Ishikawa (cell line): ENCODE results near the gene LINC01488.

Experiments
- CEBPB ChIP-seq: IDR thresholded peaks from 2 replicates; pipeline ENCODE4 v1.6.1; 2012
- CREB1 ChIP-seq: IDR thresholded peaks from 2 replicates; pipeline ENCODE4 v1.6.1; 2012; ENCODE audit warnings: low read depth
- EGR1 ChIP-seq: IDR thresholded peaks from 2 replicates; pipeline ENCODE4 v1.6.1; 2012
- EP300 ChIP-seq: IDR thresholded peaks from 2 replicates; pipeline ENCODE4 v1.6.1; 2012; ENCODE audit warnings: borderline replicate concordance
- FOXM1 ChIP-seq: IDR thresholded peaks from 2 replicates; pipeline ENCODE4 v1.6.1; 2012; ENCODE audit warnings: low read depth, borderline replicate concordance
- NFIC ChIP-seq: IDR thresholded peaks from 2 replicates; pipeline ENCODE4 v1.6.1; 2012
- RAD21 ChIP-seq: IDR thresholded peaks from 2 replicates; pipeline ENCODE4 v1.6.1; 2012; ENCODE audit warnings: low read depth
- TAF1 ChIP-seq: IDR thresholded peaks from 2 replicates; pipeline ENCODE4 v1.6.1; 2012; ENCODE audit warnings: low read depth, mild to moderate bottlenecking
- TEAD4 ChIP-seq: IDR thresholded peaks from 2 replicates; pipeline ENCODE4 v1.6.1; 2012
- YY1 ChIP-seq: IDR thresholded peaks from 2 replicates; pipeline ENCODE4 v1.6.1; 2012; ENCODE audit warnings: low read depth
- ZBTB7A ChIP-seq: IDR thresholded peaks from 2 replicates; pipeline ENCODE4 v1.6.1; 2012; ENCODE audit warnings: low read depth
- TF ChIP-seq, protein P1 (sequence below): IDR thresholded peaks from 2 replicates; pipeline ENCODE4 v1.6.1; 2012
- TF ChIP-seq, protein P2 (sequence below): IDR thresholded peaks from 2 replicates; pipeline ENCODE4 v1.6.1; 2012; ENCODE audit warnings: low read depth, mild to moderate bottlenecking
- TF ChIP-seq, protein P3 (sequence below): IDR thresholded peaks from 2 replicates; pipeline ENCODE4 v1.6.1; 2012

Gene LINC01488

DNA sequence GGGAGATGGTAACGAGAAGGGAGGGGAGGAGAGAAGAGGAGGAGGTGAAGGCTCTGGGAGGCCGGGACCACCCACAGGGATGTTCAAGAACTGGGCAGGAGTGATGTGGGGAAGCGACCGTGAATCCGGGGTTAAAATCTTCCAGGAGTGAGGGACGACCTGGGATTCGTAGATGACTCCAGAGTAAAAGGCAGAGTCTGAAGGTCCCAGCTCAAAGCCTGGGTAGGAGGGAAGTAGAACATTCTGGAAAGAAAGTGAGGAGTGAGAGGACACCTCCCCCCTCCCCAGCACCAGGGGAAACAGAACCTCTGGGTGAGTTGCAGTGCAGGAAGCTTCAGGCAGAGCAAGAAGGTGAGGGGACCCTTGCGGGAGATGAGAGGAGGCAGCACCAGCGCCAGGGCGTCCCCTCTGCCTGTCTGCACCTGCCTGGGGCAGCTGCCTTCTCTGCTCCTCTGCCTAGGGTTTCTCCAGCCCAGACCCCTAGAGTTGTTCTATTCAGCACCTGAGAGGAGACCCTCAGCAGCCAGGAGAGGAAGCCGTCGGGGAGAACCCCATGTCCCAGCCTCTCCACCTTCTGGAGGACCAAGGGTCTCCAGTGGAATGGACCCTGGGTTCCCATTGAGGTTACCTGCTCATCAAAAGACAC lies 49.7 kb downstream of the LINC01488 start:
- TF ChIP-seq EGR1 = no peak
- TF ChIP-seq NFIC = no peak
- TF ChIP-seq, protein P1, sequence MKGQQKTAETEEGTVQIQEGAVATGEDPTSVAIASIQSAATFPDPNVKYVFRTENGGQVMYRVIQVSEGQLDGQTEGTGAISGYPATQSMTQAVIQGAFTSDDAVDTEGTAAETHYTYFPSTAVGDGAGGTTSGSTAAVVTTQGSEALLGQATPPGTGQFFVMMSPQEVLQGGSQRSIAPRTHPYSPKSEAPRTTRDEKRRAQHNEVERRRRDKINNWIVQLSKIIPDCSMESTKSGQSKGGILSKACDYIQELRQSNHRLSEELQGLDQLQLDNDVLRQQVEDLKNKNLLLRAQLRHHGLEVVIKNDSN = no peak
- TF ChIP-seq, protein P2, sequence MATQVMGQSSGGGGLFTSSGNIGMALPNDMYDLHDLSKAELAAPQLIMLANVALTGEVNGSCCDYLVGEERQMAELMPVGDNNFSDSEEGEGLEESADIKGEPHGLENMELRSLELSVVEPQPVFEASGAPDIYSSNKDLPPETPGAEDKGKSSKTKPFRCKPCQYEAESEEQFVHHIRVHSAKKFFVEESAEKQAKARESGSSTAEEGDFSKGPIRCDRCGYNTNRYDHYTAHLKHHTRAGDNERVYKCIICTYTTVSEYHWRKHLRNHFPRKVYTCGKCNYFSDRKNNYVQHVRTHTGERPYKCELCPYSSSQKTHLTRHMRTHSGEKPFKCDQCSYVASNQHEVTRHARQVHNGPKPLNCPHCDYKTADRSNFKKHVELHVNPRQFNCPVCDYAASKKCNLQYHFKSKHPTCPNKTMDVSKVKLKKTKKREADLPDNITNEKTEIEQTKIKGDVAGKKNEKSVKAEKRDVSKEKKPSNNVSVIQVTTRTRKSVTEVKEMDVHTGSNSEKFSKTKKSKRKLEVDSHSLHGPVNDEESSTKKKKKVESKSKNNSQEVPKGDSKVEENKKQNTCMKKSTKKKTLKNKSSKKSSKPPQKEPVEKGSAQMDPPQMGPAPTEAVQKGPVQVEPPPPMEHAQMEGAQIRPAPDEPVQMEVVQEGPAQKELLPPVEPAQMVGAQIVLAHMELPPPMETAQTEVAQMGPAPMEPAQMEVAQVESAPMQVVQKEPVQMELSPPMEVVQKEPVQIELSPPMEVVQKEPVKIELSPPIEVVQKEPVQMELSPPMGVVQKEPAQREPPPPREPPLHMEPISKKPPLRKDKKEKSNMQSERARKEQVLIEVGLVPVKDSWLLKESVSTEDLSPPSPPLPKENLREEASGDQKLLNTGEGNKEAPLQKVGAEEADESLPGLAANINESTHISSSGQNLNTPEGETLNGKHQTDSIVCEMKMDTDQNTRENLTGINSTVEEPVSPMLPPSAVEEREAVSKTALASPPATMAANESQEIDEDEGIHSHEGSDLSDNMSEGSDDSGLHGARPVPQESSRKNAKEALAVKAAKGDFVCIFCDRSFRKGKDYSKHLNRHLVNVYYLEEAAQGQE = no peak
- no peak for TF ChIP-seq CEBPB
- TF ChIP-seq TAF1 = no peak

DNA sequence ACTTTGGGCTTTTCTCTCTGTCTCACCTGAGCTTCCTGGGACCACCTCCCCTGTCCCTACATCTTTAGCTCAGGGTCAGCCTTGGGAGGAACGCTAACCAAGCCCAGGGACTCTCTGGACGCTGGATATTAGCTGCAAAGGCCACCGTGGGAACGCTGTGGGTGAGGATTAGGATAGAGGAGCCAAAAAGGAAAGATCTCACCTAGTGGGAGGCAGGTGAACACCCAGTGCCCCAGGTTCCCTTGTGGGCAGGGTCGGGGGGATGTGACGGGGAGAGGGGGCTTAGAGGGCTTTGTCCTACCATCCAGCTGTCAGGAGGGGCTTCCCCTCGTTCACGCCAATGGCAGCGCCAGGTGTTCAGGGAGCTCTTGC lies 50.2 kb downstream of the LINC01488 start:
- TF ChIP-seq ZBTB7A = no peak
- TF ChIP-seq, protein P3, sequence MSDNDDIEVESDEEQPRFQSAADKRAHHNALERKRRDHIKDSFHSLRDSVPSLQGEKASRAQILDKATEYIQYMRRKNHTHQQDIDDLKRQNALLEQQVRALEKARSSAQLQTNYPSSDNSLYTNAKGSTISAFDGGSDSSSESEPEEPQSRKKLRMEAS = no peak
- TF ChIP-seq RAD21 = no peak

DNA sequence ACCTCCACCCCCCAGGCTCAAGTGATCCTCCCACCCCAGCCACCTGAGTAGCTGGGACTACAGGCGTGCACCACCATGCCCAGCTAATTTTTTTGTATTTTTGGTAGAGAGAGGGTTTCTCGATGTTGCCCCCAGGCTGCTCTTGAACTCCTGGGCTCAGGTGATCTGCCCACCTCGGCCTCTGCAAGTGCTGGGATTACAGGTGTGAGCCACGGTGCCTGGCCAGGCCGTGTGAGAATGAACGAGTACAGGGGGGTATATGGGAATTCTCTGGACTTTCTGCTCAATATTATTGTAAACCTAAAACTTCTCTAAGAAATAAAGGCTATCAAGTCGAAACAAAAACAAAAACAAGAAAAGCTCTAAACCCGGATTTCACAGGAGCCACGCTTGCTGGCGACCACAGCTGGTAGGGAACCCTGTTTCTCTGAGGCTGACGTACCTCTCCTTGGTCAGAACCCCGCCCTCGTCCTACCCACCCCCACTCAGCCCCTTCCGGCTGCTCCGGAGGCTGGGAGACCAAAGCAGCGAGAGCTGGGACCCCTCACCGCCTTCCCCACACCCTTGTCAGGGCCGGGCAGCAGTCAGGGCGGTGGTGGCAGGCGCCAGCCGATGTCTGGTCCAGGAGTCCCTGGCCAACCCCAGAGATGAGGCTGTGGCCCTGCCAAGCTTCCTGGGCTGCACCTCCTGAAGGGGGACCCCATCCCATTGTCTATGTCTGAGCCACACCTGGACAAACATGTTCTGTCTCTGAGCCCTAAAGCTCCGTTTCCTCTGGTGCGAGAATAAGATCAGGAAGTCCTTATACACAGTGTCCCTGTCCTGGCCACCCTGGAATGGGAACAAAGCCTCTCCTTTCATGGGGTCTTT lies 52.1 kb downstream of the LINC01488 start:
- TF ChIP-seq NFIC = no peak
- no peak for TF ChIP-seq RAD21
- no peak for TF ChIP-seq EP300
- no peak for TF ChIP-seq CEBPB

DNA sequence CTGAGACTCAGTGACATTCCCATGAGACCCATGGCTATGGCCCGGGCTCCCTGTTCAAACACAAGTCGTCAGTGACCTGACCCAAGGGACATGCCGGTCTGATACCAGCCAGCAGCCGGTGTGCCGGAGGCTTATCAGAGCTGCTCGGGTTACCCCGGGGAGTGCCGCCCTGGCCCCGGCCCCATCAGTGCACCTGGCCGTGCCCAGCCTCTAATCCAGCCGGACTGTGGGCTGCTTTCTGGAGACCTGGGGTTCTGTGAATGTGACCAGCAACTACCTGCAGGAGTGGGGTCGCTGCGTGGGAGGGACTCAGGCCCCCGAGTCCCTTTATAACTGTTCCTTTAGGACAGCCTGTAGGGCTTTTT lies 52.7 kb downstream of the LINC01488 start:
- TF ChIP-seq EP300 (no peak), ZBTB7A (no peak), CEBPB (no peak), TEAD4 (no peak), RAD21 (no peak)
- TF ChIP-seq, protein P2 = no peak
- TF ChIP-seq, protein P3 = no peak

DNA sequence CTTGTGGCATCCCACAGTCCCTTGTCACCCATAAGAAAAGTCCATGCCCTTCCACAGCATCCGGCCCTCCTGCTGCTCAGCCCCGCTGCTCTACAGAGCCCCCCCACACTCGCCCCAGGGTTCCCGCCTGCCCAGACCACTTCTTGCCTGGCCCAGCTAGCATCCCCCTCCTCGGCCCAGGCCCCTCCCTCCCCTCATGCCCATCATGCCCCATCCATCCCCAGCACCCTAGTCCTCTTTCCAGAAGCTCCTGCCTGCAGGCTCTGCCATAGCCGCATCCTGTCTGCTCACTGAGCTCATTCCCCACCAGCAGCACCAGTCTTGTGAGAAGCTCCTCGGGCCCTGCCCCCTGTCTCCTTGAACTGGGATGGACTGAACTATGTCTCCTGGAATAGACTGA lies 54.4 kb downstream of the LINC01488 start:
- TF ChIP-seq, protein P2 = no peak
- TF ChIP-seq YY1 (no peak), EGR1 (no peak), RAD21 (no peak), ZBTB7A (no peak), NFIC (no peak), TAF1 (no peak), CEBPB (no peak), TEAD4 (no peak), EP300 (no peak), FOXM1 (no peak), CREB1 (no peak)
- TF ChIP-seq, protein P1 = no peak
